HEK293 (cell line): Measurements from ENCODE around the gene MXRA8.

Source experiments
- GLIS1 ChIP-seq: fragments of 450-650 bp; formaldehyde crosslinking; IDR thresholded peaks from 2 replicates; pipeline ENCODE4 v1.5.1; 2016; ENCODE audit warnings: missing biosample characterization, missing genetic modification characterization
- KLF8 ChIP-seq: fragments of 450-650 bp; formaldehyde crosslinking; IDR thresholded peaks from 2 replicates; pipeline ENCODE4 v1.5.1; 2016; ENCODE audit warnings: missing biosample characterization, missing genetic modification characterization
- REPIN1 ChIP-seq: fragments of 450-650 bp; formaldehyde crosslinking; IDR thresholded peaks from 2 replicates; pipeline ENCODE4 v1.5.1; 2017; ENCODE audit warnings: missing biosample characterization, missing genetic modification characterization, low read depth
- TCF7L2 ChIP-seq: IDR thresholded peaks from 2 replicates; pipeline ENCODE4 v1.6.1; 2011; ENCODE audit warnings: low read depth, mild to moderate bottlenecking, inconsistent platforms, low read length, moderate library complexity, borderline replicate concordance
- WT1 ChIP-seq: fragments of 450-650 bp; formaldehyde crosslinking; IDR thresholded peaks from 2 replicates; pipeline ENCODE4 v1.5.1; 2016; ENCODE audit warnings: missing biosample characterization, missing genetic modification characterization
- ZBTB21 ChIP-seq: fragments of 450-650 bp; formaldehyde crosslinking; IDR thresholded peaks from 2 replicates; pipeline ENCODE4 v1.5.1; 2017; ENCODE audit warnings: missing biosample characterization, missing genetic modification characterization
- ZFP69B ChIP-seq: fragments of 450-650 bp; formaldehyde crosslinking; IDR thresholded peaks from 2 replicates; pipeline ENCODE4 v1.5.1; 2016; ENCODE audit warnings: missing biosample characterization, missing genetic modification characterization
- ZNF155 ChIP-seq: fragments of 450-650 bp; formaldehyde crosslinking; IDR thresholded peaks from 2 replicates; pipeline ENCODE4 v1.5.1; 2016; ENCODE audit warnings: missing biosample characterization, missing genetic modification characterization
- ZNF175 ChIP-seq: fragments of 450-650 bp; formaldehyde crosslinking; IDR thresholded peaks from 2 replicates; pipeline ENCODE4 v1.5.1; 2016; ENCODE audit warnings: missing biosample characterization, missing genetic modification characterization
- ZNF2 ChIP-seq: fragments of 450-650 bp; formaldehyde crosslinking; IDR thresholded peaks from 2 replicates; pipeline ENCODE4 v1.5.1; 2016; ENCODE audit warnings: missing biosample characterization, missing genetic modification characterization
- ZNF221 ChIP-seq: fragments of 450-650 bp; formaldehyde crosslinking; IDR thresholded peaks from 2 replicates; pipeline ENCODE4 v1.5.1; 2017; ENCODE audit warnings: missing biosample characterization, missing genetic modification characterization, borderline replicate concordance
- ZNF302 ChIP-seq: fragments of 450-650 bp; formaldehyde crosslinking; IDR thresholded peaks from 2 replicates; pipeline ENCODE4 v1.5.1; 2016; ENCODE audit warnings: missing biosample characterization, missing genetic modification characterization, low read depth
- ZNF335 ChIP-seq: fragments of 450-650 bp; formaldehyde crosslinking; conservative IDR thresholded peaks from 2 replicates; pipeline ENCODE4 v1.5.1; 2016; ENCODE audit warnings: missing biosample characterization, missing genetic modification characterization
- ZNF354C ChIP-seq: fragments of 450-650 bp; formaldehyde crosslinking; IDR thresholded peaks from 2 replicates; pipeline ENCODE4 v1.5.1; 2016; ENCODE audit warnings: missing biosample characterization, missing genetic modification characterization, low read depth, borderline replicate concordance
- ZNF391 ChIP-seq: fragments of 450-650 bp; formaldehyde crosslinking; IDR thresholded peaks from 2 replicates; pipeline ENCODE4 v1.5.1; 2016; ENCODE audit warnings: low read depth, missing biosample characterization, missing genetic modification characterization, borderline replicate concordance
- ZNF404 ChIP-seq: fragments of 450-650 bp; formaldehyde crosslinking; IDR thresholded peaks from 2 replicates; pipeline ENCODE4 v1.5.1; 2017; ENCODE audit warnings: missing biosample characterization, missing genetic modification characterization
- ZNF416 ChIP-seq: fragments of 450-650 bp; formaldehyde crosslinking; IDR thresholded peaks from 2 replicates; pipeline ENCODE4 v1.5.1; 2016; ENCODE audit warnings: missing biosample characterization, missing genetic modification characterization
- ZNF433 ChIP-seq: fragments of 450-650 bp; formaldehyde crosslinking; IDR thresholded peaks from 2 replicates; pipeline ENCODE4 v1.5.1; 2016; ENCODE audit warnings: missing biosample characterization, missing genetic modification characterization, low read depth
- ZNF48 ChIP-seq: fragments of 450-650 bp; formaldehyde crosslinking; IDR thresholded peaks from 2 replicates; pipeline ENCODE4 v1.5.1; 2016; ENCODE audit warnings: missing biosample characterization, missing genetic modification characterization
- ZNF514 ChIP-seq: fragments of 450-650 bp; formaldehyde crosslinking; IDR thresholded peaks from 2 replicates; pipeline ENCODE4 v1.5.1; 2016; ENCODE audit warnings: missing biosample characterization, missing genetic modification characterization
- ZNF555 ChIP-seq: fragments of 450-650 bp; formaldehyde crosslinking; conservative IDR thresholded peaks from 2 replicates; pipeline ENCODE4 v1.5.1; 2017; ENCODE audit warnings: missing biosample characterization, mild to moderate bottlenecking, missing genetic modification characterization, inconsistent platforms
- ZNF558 ChIP-seq: fragments of 450-650 bp; formaldehyde crosslinking; IDR thresholded peaks from 2 replicates; pipeline ENCODE4 v1.5.1; 2016; ENCODE audit warnings: missing biosample characterization, missing genetic modification characterization
- ZNF600 ChIP-seq: fragments of 450-650 bp; formaldehyde crosslinking; IDR thresholded peaks from 2 replicates; pipeline ENCODE4 v1.5.1; 2016; ENCODE audit warnings: missing biosample characterization, missing genetic modification characterization
- ZNF707 ChIP-seq: fragments of 450-650 bp; formaldehyde crosslinking; IDR thresholded peaks from 2 replicates; pipeline ENCODE4 v1.5.1; 2016; ENCODE audit warnings: missing biosample characterization, missing genetic modification characterization
- ZNF768 ChIP-seq: fragments of 450-650 bp; formaldehyde crosslinking; IDR thresholded peaks from 2 replicates; pipeline ENCODE4 v1.5.1; 2018; ENCODE audit warnings: missing biosample characterization, mild to moderate bottlenecking, missing genetic modification characterization
- ZNF830 ChIP-seq: fragments of 450-650 bp; IDR thresholded peaks from 2 replicates; pipeline ENCODE4 v1.5.0; 2018; ENCODE audit warnings: missing biosample characterization, missing genetic modification characterization, low read depth, mild to moderate bottlenecking, moderate library complexity
- TF ChIP-seq, protein P1 (sequence below): fragments of 450-650 bp; formaldehyde crosslinking; IDR thresholded peaks from 2 replicates; pipeline ENCODE4 v1.5.1; 2017; ENCODE audit warnings: missing biosample characterization, missing genetic modification characterization
- TF ChIP-seq, protein P2 (sequence below): fragments of 450-650 bp; formaldehyde crosslinking; IDR thresholded peaks from 2 replicates; pipeline ENCODE4 v1.5.1; 2016; ENCODE audit warnings: missing biosample characterization, missing genetic modification characterization
- TF ChIP-seq, protein P3 (sequence below): fragments of 450-650 bp; formaldehyde crosslinking; IDR thresholded peaks from 2 replicates; pipeline ENCODE4 v1.5.1; 2016; ENCODE audit warnings: missing biosample characterization, missing genetic modification characterization, borderline replicate concordance

MXRA8 gene

DNA sequence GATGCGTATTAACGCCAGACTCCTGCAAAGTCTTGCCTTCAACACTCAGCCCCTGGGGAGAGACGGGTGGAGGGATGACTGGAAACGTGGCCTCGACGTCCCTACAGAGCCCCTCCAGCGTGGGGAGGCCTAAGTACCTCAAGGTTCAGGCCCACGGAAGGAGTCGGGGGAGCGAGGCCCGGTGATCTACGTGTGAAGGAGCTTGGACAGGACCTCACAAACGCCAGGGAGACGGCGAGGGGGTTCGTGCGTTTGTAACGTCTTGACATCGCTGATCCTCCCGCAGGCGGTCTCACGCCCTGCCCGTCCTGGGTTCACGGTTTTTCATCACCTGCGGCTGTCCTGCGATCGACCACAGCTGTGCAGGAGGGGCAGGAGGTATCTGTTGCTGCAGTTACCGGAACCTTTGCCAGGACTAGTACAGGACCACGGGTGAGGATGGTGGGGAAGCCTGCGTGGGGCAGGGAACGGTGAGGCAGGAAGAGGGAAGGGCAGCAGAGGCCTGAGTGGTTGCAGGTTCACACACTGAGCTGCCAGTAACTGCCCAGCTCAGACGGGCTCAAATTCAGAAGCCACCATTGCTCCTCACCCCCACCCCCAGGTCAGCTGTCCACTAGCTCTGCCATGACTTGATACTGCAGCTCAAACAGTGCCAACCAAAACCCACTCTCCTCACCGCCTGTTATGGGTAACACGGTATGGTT is 41.7 kb upstream of the MXRA8 start (continued):
- TF ChIP-seq, protein P1, sequence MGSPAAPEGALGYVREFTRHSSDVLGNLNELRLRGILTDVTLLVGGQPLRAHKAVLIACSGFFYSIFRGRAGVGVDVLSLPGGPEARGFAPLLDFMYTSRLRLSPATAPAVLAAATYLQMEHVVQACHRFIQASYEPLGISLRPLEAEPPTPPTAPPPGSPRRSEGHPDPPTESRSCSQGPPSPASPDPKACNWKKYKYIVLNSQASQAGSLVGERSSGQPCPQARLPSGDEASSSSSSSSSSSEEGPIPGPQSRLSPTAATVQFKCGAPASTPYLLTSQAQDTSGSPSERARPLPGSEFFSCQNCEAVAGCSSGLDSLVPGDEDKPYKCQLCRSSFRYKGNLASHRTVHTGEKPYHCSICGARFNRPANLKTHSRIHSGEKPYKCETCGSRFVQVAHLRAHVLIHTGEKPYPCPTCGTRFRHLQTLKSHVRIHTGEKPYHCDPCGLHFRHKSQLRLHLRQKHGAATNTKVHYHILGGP (tag by site-specific recombination): no peak
- TF ChIP-seq ZNF302 (no peak), ZNF2 (tag by site-specific recombination) (peak; percentile 85), ZBTB21 (tag by site-specific recombination) (no peak), WT1 (no peak), ZNF558 (tag by site-specific recombination) (no peak), ZNF768 (tag by site-specific recombination) (no peak), ZFP69B (tag by site-specific recombination) (no peak; the same call in 1 of the 2 replicates), GLIS1 (no peak; the same call in none of the 2 replicates), ZNF555 (tag by site-specific recombination) (no peak), ZNF221 (tag by site-specific recombination) (no peak), ZNF155 (tag by site-specific recombination) (no peak), REPIN1 (tag by site-specific recombination) (no peak), ZNF335 (tag by site-specific recombination) (peak; percentile 78), KLF8 (tag by site-specific recombination) (no peak), ZNF354C (no peak), ZNF830 (tag by site-specific recombination) (no peak), ZNF175 (tag by site-specific recombination) (no peak), ZNF707 (no peak), ZNF48 (tag by site-specific recombination) (no peak), ZNF433 (tag by site-specific recombination) (no peak), ZNF600 (tag by site-specific recombination) (peak; percentile 88), ZNF391 (tag by site-specific recombination) (peak; percentile 44; the same call in 1 of the 2 replicates), ZNF514 (tag by site-specific recombination) (no peak), TCF7L2 (no peak), ZNF404 (tag by site-specific recombination) (no peak), ZNF416 (tag by site-specific recombination) (no peak)
- TF ChIP-seq, protein P2, sequence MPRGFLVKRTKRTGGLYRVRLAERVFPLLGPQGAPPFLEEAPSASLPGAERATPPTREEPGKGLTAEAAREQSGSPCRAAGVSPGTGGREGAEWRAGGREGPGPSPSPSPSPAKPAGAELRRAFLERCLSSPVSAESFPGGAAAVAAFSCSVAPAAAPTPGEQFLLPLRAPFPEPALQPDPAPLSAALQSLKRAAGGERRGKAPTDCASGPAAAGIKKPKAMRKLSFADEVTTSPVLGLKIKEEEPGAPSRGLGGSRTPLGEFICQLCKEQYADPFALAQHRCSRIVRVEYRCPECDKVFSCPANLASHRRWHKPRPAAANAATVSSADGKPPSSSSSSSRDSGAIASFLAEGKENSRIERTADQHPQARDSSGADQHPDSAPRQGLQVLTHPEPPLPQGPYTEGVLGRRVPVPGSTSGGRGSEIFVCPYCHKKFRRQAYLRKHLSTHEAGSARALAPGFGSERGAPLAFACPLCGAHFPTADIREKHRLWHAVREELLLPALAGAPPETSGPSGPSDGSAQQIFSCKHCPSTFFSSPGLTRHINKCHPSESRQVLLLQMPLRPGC (tag by site-specific recombination): no peak
- TF ChIP-seq, protein P3, sequence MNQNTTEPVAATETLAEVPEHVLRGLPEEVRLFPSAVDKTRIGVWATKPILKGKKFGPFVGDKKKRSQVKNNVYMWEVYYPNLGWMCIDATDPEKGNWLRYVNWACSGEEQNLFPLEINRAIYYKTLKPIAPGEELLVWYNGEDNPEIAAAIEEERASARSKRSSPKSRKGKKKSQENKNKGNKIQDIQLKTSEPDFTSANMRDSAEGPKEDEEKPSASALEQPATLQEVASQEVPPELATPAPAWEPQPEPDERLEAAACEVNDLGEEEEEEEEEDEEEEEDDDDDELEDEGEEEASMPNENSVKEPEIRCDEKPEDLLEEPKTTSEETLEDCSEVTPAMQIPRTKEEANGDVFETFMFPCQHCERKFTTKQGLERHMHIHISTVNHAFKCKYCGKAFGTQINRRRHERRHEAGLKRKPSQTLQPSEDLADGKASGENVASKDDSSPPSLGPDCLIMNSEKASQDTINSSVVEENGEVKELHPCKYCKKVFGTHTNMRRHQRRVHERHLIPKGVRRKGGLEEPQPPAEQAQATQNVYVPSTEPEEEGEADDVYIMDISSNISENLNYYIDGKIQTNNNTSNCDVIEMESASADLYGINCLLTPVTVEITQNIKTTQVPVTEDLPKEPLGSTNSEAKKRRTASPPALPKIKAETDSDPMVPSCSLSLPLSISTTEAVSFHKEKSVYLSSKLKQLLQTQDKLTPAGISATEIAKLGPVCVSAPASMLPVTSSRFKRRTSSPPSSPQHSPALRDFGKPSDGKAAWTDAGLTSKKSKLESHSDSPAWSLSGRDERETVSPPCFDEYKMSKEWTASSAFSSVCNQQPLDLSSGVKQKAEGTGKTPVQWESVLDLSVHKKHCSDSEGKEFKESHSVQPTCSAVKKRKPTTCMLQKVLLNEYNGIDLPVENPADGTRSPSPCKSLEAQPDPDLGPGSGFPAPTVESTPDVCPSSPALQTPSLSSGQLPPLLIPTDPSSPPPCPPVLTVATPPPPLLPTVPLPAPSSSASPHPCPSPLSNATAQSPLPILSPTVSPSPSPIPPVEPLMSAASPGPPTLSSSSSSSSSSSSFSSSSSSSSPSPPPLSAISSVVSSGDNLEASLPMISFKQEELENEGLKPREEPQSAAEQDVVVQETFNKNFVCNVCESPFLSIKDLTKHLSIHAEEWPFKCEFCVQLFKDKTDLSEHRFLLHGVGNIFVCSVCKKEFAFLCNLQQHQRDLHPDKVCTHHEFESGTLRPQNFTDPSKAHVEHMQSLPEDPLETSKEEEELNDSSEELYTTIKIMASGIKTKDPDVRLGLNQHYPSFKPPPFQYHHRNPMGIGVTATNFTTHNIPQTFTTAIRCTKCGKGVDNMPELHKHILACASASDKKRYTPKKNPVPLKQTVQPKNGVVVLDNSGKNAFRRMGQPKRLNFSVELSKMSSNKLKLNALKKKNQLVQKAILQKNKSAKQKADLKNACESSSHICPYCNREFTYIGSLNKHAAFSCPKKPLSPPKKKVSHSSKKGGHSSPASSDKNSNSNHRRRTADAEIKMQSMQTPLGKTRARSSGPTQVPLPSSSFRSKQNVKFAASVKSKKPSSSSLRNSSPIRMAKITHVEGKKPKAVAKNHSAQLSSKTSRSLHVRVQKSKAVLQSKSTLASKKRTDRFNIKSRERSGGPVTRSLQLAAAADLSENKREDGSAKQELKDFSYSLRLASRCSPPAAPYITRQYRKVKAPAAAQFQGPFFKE: no peak
